ENCODE results near the gene ETFB. TPM values are rescaled to one million over a fixed set of nuclear protein-coding genes. Genes with fewer than 3 reads are reported as not detected.

Gene ETFB
- total RNA-seq, 4 donors from 2014 or later = 52.5 to 79.2 (median 74.5) TPM

GRCh38 chr19:51357952-51358351, 8.2 kb downstream of the ETFB start:
- 69 to 76% methylated on average over 7 of the region's 7 CpGs for WGBS, 2 donors

GRCh38 chr19:51356159-51356801, 9.9 kb downstream of the ETFB start:
- whole genome bisulfite sequencing, 2 donors = 95 to 96% methylated on average over 10 of the region's 10 CpGs
- no peak for DNase-seq (ENCODE audit: low spot score in 2 of 2)
- TF ChIP-seq, protein P1, sequence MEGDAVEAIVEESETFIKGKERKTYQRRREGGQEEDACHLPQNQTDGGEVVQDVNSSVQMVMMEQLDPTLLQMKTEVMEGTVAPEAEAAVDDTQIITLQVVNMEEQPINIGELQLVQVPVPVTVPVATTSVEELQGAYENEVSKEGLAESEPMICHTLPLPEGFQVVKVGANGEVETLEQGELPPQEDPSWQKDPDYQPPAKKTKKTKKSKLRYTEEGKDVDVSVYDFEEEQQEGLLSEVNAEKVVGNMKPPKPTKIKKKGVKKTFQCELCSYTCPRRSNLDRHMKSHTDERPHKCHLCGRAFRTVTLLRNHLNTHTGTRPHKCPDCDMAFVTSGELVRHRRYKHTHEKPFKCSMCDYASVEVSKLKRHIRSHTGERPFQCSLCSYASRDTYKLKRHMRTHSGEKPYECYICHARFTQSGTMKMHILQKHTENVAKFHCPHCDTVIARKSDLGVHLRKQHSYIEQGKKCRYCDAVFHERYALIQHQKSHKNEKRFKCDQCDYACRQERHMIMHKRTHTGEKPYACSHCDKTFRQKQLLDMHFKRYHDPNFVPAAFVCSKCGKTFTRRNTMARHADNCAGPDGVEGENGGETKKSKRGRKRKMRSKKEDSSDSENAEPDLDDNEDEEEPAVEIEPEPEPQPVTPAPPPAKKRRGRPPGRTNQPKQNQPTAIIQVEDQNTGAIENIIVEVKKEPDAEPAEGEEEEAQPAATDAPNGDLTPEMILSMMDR (IDR thresholded peaks at IDR 0.05) = no peak
- no peak for TF ChIP-seq POLR2A (IDR thresholded peaks at IDR 0.05)
- H3K4me3 ChIP-seq (ENCODE audit: low read depth, poor library complexity, severe bottlenecking) = no peak overlapping the region
- intact Hi-C loops (cut with DNase I; ENCODE audit: low total_unique reads) = no loop called here

More at GRCh38 chr19:51357952-51358351, 8.2 kb downstream of the ETFB start:
- H3K4me3 ChIP-seq (ENCODE audit: low read depth, poor library complexity, severe bottlenecking) = no peak overlapping the region
- DNase-seq (ENCODE audit: low spot score in 2 of 2) = no peak
- intact Hi-C loops (cut with DNase I; ENCODE audit: low total_unique reads) = no loop called here
- TF ChIP-seq, protein P1 (IDR thresholded peaks at IDR 0.05) = no peak
- TF ChIP-seq POLR2A (IDR thresholded peaks at IDR 0.05) = no peak

- no peak for DNase-seq (ENCODE audit: low spot score in 2 of 2)
- no peak overlapping the region for H3K4me3 ChIP-seq (ENCODE audit: low read depth, poor library complexity, severe bottlenecking)
- WGBS, 2 donors = 56 to 57% methylated on average over 8 of the region's 8 CpGs
- TF ChIP-seq, protein P1 (IDR thresholded peaks at IDR 0.05) = no peak
- no peak for TF ChIP-seq POLR2A (IDR thresholded peaks at IDR 0.05)
- intact Hi-C loops (cut with DNase I; ENCODE audit: low total_unique reads) = no loop called here
These were observed 11.4 kb downstream of the ETFB start for GRCh38 chr19:51354742-51355148.

DNA sequence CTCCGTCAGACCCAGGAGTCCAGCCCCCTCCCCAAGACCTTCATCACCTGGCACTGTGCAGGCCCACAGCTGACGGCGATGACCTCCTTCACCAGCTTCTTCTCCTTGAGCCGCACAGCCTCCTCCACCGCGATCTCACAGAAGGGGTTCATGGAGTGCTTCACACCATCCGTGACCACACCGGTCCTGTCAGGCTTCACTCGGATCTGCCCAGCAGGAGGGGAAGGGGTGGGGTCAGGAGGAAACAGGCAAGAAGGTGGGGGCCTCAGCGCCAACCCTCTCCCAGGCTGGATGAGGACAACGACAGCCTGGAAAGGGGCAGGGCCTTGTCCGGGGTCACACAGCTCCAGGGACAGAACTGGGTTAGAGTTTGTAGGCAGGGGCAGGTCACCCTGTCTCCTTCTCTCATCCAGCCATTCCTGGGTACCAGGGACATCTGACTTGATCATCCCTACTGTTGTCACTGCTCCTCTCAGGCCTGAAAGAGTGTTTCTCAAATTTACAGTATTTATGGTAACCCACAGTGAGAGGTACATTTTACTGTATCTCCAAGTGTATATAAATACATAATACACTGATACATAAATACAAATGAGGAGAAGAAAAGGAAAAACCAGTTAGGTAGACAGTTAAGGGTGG, 12.0 kb downstream of the ETFB start:
- 77 to 88% methylated on average over 10 to 12 of the region's 12 CpGs for WGBS, 2 donors
- no peak overlapping the region for H3K4me3 ChIP-seq (ENCODE audit: low read depth, poor library complexity, severe bottlenecking)
- DNase-seq (ENCODE audit: low spot score in 2 of 2) = no peak
- intact Hi-C loops (cut with DNase I; ENCODE audit: low total_unique reads) = no loop called here
- TF ChIP-seq, protein P1 (IDR thresholded peaks at IDR 0.05) = no peak
- TF ChIP-seq POLR2A (IDR thresholded peaks at IDR 0.05) = no peak

GRCh38 chr19:51352783-51353360, 13.3 kb downstream of the ETFB start:
- no peak overlapping the region for H3K4me3 ChIP-seq (ENCODE audit: low read depth, poor library complexity, severe bottlenecking)
- TF ChIP-seq, protein P1 (IDR thresholded peaks at IDR 0.05) = no peak
- TF ChIP-seq POLR2A (IDR thresholded peaks at IDR 0.05) = no peak
- intact Hi-C loops (cut with DNase I; ENCODE audit: low total_unique reads) = no loop called here
- WGBS, 2 donors = 95 to 96% methylated on average over 16 of the region's 16 CpGs
- DNase-seq (ENCODE audit: low spot score in 2 of 2) = no peak

Measured in lower leg skin (tissue), 4 donors.